22Rv1 (cell line): Measurements from ENCODE around the gene CFAP99.

Experiments used
- H3K27ac ChIP-seq: fragments of 450-650 bp; 2 replicates; pipeline ENCODE4 v1.5.1; 2017
- ZFX ChIP-seq: fragments of 450-650 bp; IDR thresholded peaks from 2 replicates; pipeline ENCODE4 v1.6.1; 2017; ENCODE audit warnings: antibody characterized with exemption, borderline replicate concordance
- TF ChIP-seq, protein P1 (sequence below): fragments of 450-650 bp; IDR thresholded peaks from 2 replicates; pipeline ENCODE4 v1.5.1; 2017; ENCODE audit warnings: mild to moderate bottlenecking

The CFAP99 gene

DNA sequence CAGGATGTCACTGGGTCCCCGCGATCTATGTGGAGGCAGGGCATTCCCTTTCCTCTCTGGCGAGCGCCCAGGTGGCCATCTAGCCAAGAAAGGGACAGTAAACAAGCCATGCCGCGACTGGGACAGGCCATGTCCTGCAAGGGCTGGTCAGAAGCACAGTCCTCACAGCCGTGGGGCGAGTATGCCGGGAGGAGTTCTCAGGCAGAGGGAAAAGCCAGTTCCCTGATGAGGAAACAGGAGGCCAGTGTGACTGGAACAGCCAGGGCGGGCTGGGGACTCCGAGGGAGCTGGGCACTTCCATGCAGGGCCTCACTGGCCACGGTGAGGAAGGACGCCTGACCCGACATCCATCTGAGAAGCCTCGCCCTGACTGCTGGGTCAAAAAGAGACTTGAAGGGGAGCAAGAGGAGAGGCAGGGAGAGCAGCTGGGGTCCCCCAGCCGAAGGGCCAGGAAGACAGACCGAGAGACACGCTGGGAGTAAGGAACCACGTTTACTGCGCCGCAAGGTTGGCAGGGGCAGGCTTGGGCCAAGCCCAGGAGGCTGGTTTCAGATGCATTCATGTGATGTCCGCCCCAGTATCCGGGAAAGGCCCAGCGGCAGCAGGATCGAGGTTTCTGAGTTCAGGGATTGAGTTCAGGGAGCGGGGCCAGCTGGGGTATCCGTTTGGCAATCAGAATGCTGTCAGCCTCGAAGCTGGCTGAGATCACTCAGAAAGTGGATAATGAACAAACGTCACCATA lies 15.0 kb downstream of the CFAP99 start:
- no peak overlapping the region for H3K27ac ChIP-seq

DNA sequence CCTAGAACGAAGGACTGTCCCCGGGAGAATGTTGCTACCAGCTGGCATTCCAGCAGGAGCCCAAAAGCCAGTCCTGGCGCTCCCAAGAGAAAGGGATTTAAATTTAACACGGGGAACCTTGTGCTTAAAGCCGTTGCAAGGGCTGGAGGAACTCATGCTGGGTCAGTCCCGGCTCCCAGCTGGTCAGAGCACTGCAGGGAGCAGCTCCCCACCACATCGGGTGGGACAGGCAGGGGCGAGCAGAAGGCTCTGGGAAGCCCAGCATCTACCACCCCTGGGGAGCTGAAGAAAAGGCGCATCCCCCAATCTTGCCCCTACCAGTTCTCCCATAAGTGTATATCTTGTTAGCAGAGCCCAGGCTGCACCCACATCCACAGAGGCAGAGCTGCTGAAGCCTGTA lies 15.7 kb downstream of the CFAP99 start:
- TF ChIP-seq ZFX = no peak
- TF ChIP-seq, protein P1, sequence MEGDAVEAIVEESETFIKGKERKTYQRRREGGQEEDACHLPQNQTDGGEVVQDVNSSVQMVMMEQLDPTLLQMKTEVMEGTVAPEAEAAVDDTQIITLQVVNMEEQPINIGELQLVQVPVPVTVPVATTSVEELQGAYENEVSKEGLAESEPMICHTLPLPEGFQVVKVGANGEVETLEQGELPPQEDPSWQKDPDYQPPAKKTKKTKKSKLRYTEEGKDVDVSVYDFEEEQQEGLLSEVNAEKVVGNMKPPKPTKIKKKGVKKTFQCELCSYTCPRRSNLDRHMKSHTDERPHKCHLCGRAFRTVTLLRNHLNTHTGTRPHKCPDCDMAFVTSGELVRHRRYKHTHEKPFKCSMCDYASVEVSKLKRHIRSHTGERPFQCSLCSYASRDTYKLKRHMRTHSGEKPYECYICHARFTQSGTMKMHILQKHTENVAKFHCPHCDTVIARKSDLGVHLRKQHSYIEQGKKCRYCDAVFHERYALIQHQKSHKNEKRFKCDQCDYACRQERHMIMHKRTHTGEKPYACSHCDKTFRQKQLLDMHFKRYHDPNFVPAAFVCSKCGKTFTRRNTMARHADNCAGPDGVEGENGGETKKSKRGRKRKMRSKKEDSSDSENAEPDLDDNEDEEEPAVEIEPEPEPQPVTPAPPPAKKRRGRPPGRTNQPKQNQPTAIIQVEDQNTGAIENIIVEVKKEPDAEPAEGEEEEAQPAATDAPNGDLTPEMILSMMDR = no peak
- no peak overlapping the region for H3K27ac ChIP-seq

More for the DNA sequence above, 15.0 kb downstream of the CFAP99 start:
- no peak for TF ChIP-seq ZFX
- TF ChIP-seq, protein P1 = no peak

DNA sequence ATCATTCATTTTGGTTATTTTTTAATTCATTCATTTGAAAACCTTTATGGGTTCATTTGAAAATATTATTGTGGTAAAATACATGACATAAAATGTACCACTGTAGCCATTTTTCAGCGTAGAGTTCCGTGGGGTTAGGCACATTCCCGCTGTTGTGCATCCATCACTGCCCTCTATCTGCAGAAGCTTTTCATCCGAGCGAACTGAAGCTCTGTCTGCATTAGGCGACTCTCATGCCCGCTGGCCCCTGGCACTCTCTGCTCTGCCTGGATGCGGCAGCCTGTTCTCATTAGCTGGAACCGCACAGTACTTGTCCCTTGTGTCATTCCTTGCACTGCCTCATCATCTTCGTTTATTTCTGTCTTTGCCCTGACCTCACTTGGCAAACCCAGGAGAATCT lies 17.5 kb downstream of the CFAP99 start:
- no peak for TF ChIP-seq ZFX
- TF ChIP-seq, protein P1 = peak; percentile 50
- H3K27ac ChIP-seq = no peak overlapping the region

GRCh38 chr4:2436761-2437474 lies 18.2 kb downstream of the CFAP99 start:
- no peak overlapping the region for H3K27ac ChIP-seq
- TF ChIP-seq, protein P1 = no peak
- no peak for TF ChIP-seq ZFX

GRCh38 chr4:2437475-2438215 lies 18.9 kb downstream of the CFAP99 start:
- H3K27ac ChIP-seq = no peak overlapping the region
- TF ChIP-seq ZFX = no peak
- TF ChIP-seq, protein P1 = no peak

- H3K27ac ChIP-seq = no peak overlapping the region
- no peak for TF ChIP-seq ZFX
- TF ChIP-seq, protein P1 = no peak
Measured at GRCh38 chr4:2438822-2439718, 20.3 kb downstream of the CFAP99 start.
